ENCODE measurements around the gene HOXA7. TPM values are rescaled to one million over a fixed set of nuclear protein-coding genes. Genes with fewer than 3 reads are reported as not detected.

Gene HOXA7
- total RNA-seq, 2 experiments from 2014 or later: not detected

GRCh38 chr7:27148031-27148755 is 8.3 kb downstream of the HOXA7 start:
- CTCF ChIA-PET: interaction anchor here (1.1 to 3.1 kb wide), 4 partner anchors 11 to 1255 kb away, joined by 3 to 12 read pairs (median 7); no protein-coding TSS in a partner anchor
- peaks cover 16% of the 10 kb centered on the region for H3K4me1 Mint-ChIP-seq
- peaks cover 63% of the 10 kb centered on the region for H3K27me3 Mint-ChIP-seq
- no peak overlapping the region for H3K4me3 Mint-ChIP-seq
- POLR2A ChIA-PET: no interaction called here
- no peak overlapping the region for H3K27ac Mint-ChIP-seq
- peaks cover 5% of the 10 kb centered on the region for H3K36me3 Mint-ChIP-seq (ENCODE audit: low read depth)
- H3K9me3 Mint-ChIP-seq: no peaks in the 10 kb centered on the region
- no peak for DNase-seq

GRCh38 chr7:27147199-27148030 is 9.1 kb downstream of the HOXA7 start, which contains the start of gene HOXA6:
HOXA6 (minus strand) TSS chr7:27147774; CDS start chr7:27147749, 25 bp downstream.
- peaks cover 16% of the 10 kb centered on the region for H3K4me1 Mint-ChIP-seq
- H3K27ac Mint-ChIP-seq: no peak within 1 kb of the TSS
- DNase-seq: no peak
- ChIA-PET CTCF (no interaction called here), POLR2A (no interaction called here)
- H3K36me3 Mint-ChIP-seq (ENCODE audit: low read depth): peaks cover 5% of the 10 kb centered on the region
- peaks cover 58% of the 10 kb centered on the region for H3K27me3 Mint-ChIP-seq
- H3K9me3 Mint-ChIP-seq: no peaks in the 10 kb centered on the region
- no peak within 1 kb of the TSS for H3K4me3 Mint-ChIP-seq

- Mint-ChIP-seq H3K27me3 (peaks cover 50% of the 10 kb centered on the region), H3K36me3 (ENCODE audit: low read depth) (peaks cover 3% of the 10 kb centered on the region), H3K4me1 (peaks cover 12% of the 10 kb centered on the region), H3K27ac (no peak overlapping the region), H3K9me3 (no peaks in the 10 kb centered on the region), H3K4me3 (no peak overlapping the region)
- no peak for DNase-seq
- POLR2A ChIA-PET: no interaction called here
- CTCF ChIA-PET: no interaction called here
Observed at GRCh38 chr7:27146491-27147198, 9.8 kb downstream of the HOXA7 start.

- H3K9me3 Mint-ChIP-seq: no peaks in the 10 kb centered on the region
- no peak overlapping the region for H3K4me3 Mint-ChIP-seq
- POLR2A ChIA-PET: no interaction called here
- no peak for DNase-seq
- H3K36me3 Mint-ChIP-seq (ENCODE audit: low read depth): no peaks in the 10 kb centered on the region
- H3K27me3 Mint-ChIP-seq: peaks cover 43% of the 10 kb centered on the region
- H3K4me1 Mint-ChIP-seq: peaks cover 5% of the 10 kb centered on the region
- H3K27ac Mint-ChIP-seq: no peak overlapping the region
- CTCF ChIA-PET: no interaction called here
Observed at GRCh38 chr7:27145914-27146412, 10.5 kb downstream of the HOXA7 start.

- Mint-ChIP-seq H3K27me3 (peaks cover 38% of the 10 kb centered on the region), H3K9me3 (no peaks in the 10 kb centered on the region), H3K27ac (no peak overlapping the region), H3K4me1 (peaks cover 2% of the 10 kb centered on the region), H3K36me3 (ENCODE audit: low read depth) (no peaks in the 10 kb centered on the region), H3K4me3 (no peak overlapping the region)
- ChIA-PET CTCF (interaction anchor here (1.5 kb wide), 1 partner anchor 18 kb away, joined by 3 read pairs; no protein-coding TSS in a partner anchor), POLR2A (no interaction called here)
- DNase-seq: no peak
Observed at GRCh38 chr7:27145165-27145913, 11.1 kb downstream of the HOXA7 start.

- ChIA-PET POLR2A (no interaction called here), CTCF (interaction anchor here (1.5 kb wide), 1 partner anchor 18 kb away, joined by 3 read pairs; no protein-coding TSS in a partner anchor)
- Mint-ChIP-seq H3K4me1 (peaks cover 2% of the 10 kb centered on the region), H3K9me3 (no peaks in the 10 kb centered on the region), H3K4me3 (no peak overlapping the region), H3K27me3 (peaks cover 33% of the 10 kb centered on the region), H3K27ac (no peak overlapping the region), H3K36me3 (ENCODE audit: low read depth) (no peaks in the 10 kb centered on the region)
- no peak for DNase-seq
Observed at GRCh38 chr7:27144781-27145164, 11.7 kb downstream of the HOXA7 start.

- H3K27me3 Mint-ChIP-seq: peaks cover 28% of the 10 kb centered on the region
- H3K27ac Mint-ChIP-seq: no peak overlapping the region
- no peaks in the 10 kb centered on the region for H3K9me3 Mint-ChIP-seq
- DNase-seq: no peak
- POLR2A ChIA-PET: no interaction called here
- H3K36me3 Mint-ChIP-seq (ENCODE audit: low read depth): no peaks in the 10 kb centered on the region
- H3K4me1 Mint-ChIP-seq: peaks cover 2% of the 10 kb centered on the region
- CTCF ChIA-PET: interaction anchor here (0.9 to 1.5 kb wide), 2 partner anchors 19 to 465 kb away, joined by 3 read pairs; no protein-coding TSS in a partner anchor
- H3K4me3 Mint-ChIP-seq: no peak overlapping the region
Observed at GRCh38 chr7:27143950-27144780, 12.3 kb downstream of the HOXA7 start.

- peaks cover 2% of the 10 kb centered on the region for H3K4me1 Mint-ChIP-seq
- POLR2A ChIA-PET: no interaction called here
- no peak within 1 kb of the TSS for H3K27ac Mint-ChIP-seq
- CTCF ChIA-PET: interaction anchor here (0.9 to 1.5 kb wide), 2 partner anchors 20 to 464 kb away, joined by 3 read pairs; no protein-coding TSS in a partner anchor
- no peaks in the 10 kb centered on the region for H3K9me3 Mint-ChIP-seq
- no peaks in the 10 kb centered on the region for H3K36me3 Mint-ChIP-seq (ENCODE audit: low read depth)
- no peak within 1 kb of the TSS for H3K4me3 Mint-ChIP-seq
- DNase-seq: no peak
- peaks cover 24% of the 10 kb centered on the region for H3K27me3 Mint-ChIP-seq
Observed at GRCh38 chr7:27143023-27143949, 13.2 kb downstream of the HOXA7 start, which contains the start of gene HOXA5. HOXA5 (minus strand) TSS chr7:27143681; CDS start chr7:27143607, 74 bp downstream.

- Mint-ChIP-seq H3K27ac (no peak overlapping the region), H3K4me3 (no peak overlapping the region), H3K36me3 (ENCODE audit: low read depth) (no peaks in the 10 kb centered on the region), H3K27me3 (peaks cover 25% of the 10 kb centered on the region), H3K4me1 (no peaks in the 10 kb centered on the region), H3K9me3 (no peaks in the 10 kb centered on the region)
- POLR2A ChIA-PET: no interaction called here
- CTCF ChIA-PET: interaction anchor here (2.0 kb wide), 1 partner anchor 8 kb away, joined by 7 read pairs; no protein-coding TSS in a partner anchor
- DNase-seq: no peak
Observed at GRCh38 chr7:27142580-27143022, 13.9 kb downstream of the HOXA7 start.

GRCh38 chr7:27141923-27142579 is 14.4 kb downstream of the HOXA7 start:
- Mint-ChIP-seq H3K27ac (no peak overlapping the region), H3K4me1 (no peaks in the 10 kb centered on the region), H3K36me3 (ENCODE audit: low read depth) (no peaks in the 10 kb centered on the region), H3K27me3 (peaks cover 25% of the 10 kb centered on the region), H3K4me3 (no peak overlapping the region), H3K9me3 (no peaks in the 10 kb centered on the region)
- ChIA-PET POLR2A (no interaction called here), CTCF (interaction anchor here (2.0 kb wide), 1 partner anchor 8 kb away, joined by 7 read pairs; no protein-coding TSS in a partner anchor)
- no peak for DNase-seq

All from activated CD4-positive, alpha-beta memory T cell treated with anti-CD3 and anti-CD28 coated beads, Interleukin-2, amount 10 ng/mL, durations not matched to agents 7 days and 5 days (primary cell).